ENCODE measurements around the gene PFN2. TPM values are rescaled to one million over a fixed set of nuclear protein-coding genes. Genes with fewer than 3 reads are reported as not detected.
A peak's percentile ranks its signal among the peaks of the same experiment; 100 is the strongest.

The PFN2 gene, protein sequence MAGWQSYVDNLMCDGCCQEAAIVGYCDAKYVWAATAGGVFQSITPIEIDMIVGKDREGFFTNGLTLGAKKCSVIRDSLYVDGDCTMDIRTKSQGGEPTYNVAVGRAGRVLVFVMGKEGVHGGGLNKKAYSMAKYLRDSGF
- total RNA-seq: 93.2 TPM
- 253 TPM for polyA plus RNA-seq (ENCODE audit: insufficient read depth, low read depth, low replicate concordance)
- long read RNA-seq, donor 1, transcript PFN2-201 (3 exons, 2,261 nt): minor isoform, 13 of 134 reads
- long read RNA-seq, donor 1, transcript PFN2-203 (3 exons, 1,780 nt): major isoform, 109 of 134 reads
- long read RNA-seq, donor 1, partial matches to known transcripts: 7 of 134 reads
- long read RNA-seq, donor 1, other reads (novel, unspliced or antisense): 0 of 134 reads
- long read RNA-seq, donor 2, transcript PFN2-201 (3 exons, 2,261 nt): minor isoform, 22 of 127 reads
- long read RNA-seq, donor 2, transcript PFN2-203 (3 exons, 1,780 nt): major isoform, 98 of 127 reads
- long read RNA-seq, donor 2, partial matches to known transcripts: 0 of 127 reads
- long read RNA-seq, donor 2, other reads (novel, unspliced or antisense): 0 of 127 reads
- long read RNA-seq, donor 3, transcript PFN2-201 (3 exons, 2,261 nt): minor isoform, 23 of 128 reads
- long read RNA-seq, donor 3, transcript PFN2-203 (3 exons, 1,780 nt): major isoform, 99 of 128 reads
- long read RNA-seq, donor 3, partial matches to known transcripts: 0 of 128 reads
- long read RNA-seq, donor 3, other reads (novel, unspliced or antisense): 0 of 128 reads
- long read RNA-seq, donor 4, transcript PFN2-201 (3 exons, 2,261 nt): minor isoform, 11 of 104 reads
- long read RNA-seq, donor 4, transcript PFN2-203 (3 exons, 1,780 nt): major isoform, 68 of 104 reads
- long read RNA-seq, donor 4, partial matches to known transcripts: 20 of 104 reads
- long read RNA-seq, donor 4, other reads (novel, unspliced or antisense): 0 of 104 reads
- long read RNA-seq, donor 5, transcript PFN2-203 (3 exons, 1,780 nt): major isoform, 15 of 16 reads
- long read RNA-seq, donor 5, partial matches to known transcripts: 0 of 16 reads
- long read RNA-seq, donor 5, other reads (novel, unspliced or antisense): 0 of 16 reads
- long read RNA-seq, donor 6, transcript PFN2-203 (3 exons, 1,780 nt): major isoform, 160 of 204 reads
- long read RNA-seq, donor 6, transcript PFN2-201 (3 exons, 2,261 nt): minor isoform, 36 of 204 reads
- long read RNA-seq, donor 6, partial matches to known transcripts: 6 of 204 reads
- long read RNA-seq, donor 6, other reads (novel, unspliced or antisense): 0 of 204 reads
- long read RNA-seq, donor 7, transcript PFN2-203 (3 exons, 1,780 nt): major isoform, 52 of 75 reads
- long read RNA-seq, donor 7, transcript PFN2-201 (3 exons, 2,261 nt): minor isoform, 12 of 75 reads
- long read RNA-seq, donor 7, partial matches to known transcripts: 2 of 75 reads
- long read RNA-seq, donor 7, other reads (novel, unspliced or antisense): 8 of 75 reads
- long read RNA-seq, donor 8, transcript PFN2-203 (3 exons, 1,780 nt): major isoform, 108 of 132 reads
- long read RNA-seq, donor 8, transcript PFN2-201 (3 exons, 2,261 nt): minor isoform, 15 of 132 reads
- long read RNA-seq, donor 8, partial matches to known transcripts: 5 of 132 reads
- long read RNA-seq, donor 8, other reads (novel, unspliced or antisense): 0 of 132 reads
- long read RNA-seq, donor 9, transcript PFN2-201 (3 exons, 2,261 nt): minor isoform, 19 of 72 reads
- long read RNA-seq, donor 9, transcript PFN2-203 (3 exons, 1,780 nt): major isoform, 53 of 72 reads
- long read RNA-seq, donor 9, partial matches to known transcripts: 0 of 72 reads
- long read RNA-seq, donor 9, other reads (novel, unspliced or antisense): 0 of 72 reads
- long read RNA-seq, donor 10, transcript PFN2-203 (3 exons, 1,780 nt): major isoform, 98 of 134 reads
- long read RNA-seq, donor 10, transcript PFN2-201 (3 exons, 2,261 nt): minor isoform, 14 of 134 reads
- long read RNA-seq, donor 10, partial matches to known transcripts: 11 of 134 reads
- long read RNA-seq, donor 10, other reads (novel, unspliced or antisense): 5 of 134 reads

DNA sequence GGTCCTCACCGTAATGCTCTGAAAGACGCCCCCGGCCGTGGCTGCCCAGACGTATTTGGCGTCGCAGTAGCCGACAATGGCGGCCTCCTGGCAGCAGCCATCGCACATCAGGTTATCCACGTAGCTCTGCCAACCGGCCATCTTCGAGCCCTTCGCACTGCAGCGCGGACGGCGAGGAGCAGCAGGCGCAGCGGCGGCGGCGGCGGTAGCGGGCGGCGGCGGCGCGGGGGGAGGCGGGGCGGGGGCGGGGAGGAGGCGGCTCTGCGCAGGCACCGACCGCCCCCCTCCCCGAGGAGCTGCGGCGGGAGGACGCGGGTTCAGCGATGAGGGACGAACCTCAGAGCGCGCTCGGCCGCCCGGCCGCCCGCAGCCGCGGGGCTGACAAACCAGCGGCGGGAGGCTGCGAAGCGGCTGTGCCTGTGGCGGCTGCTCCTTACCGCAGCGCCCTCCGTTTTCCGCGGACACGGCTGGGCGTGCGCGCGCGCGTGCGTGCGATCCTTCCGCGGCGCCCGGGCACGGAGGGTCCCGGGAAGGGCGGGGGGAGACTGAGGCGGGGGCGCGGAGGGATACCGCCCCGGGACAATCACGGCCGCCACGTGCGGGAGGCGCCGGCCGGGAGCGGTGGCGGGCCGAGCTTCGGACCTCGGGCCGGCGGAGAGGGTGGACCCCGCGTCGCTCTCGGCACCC lies at the start of gene PFN2:
PFN2 (minus strand) TSS at position 180 of the 687 bp plus-strand sequence; CDS start at position 141, 39 bp downstream.
- DNase-seq (peak; percentile 88 to 94 (median 92)), FAIRE-seq (no peak)
- intact Hi-C loops (cut with DNase I): no loop called here
- H3K9ac ChIP-seq (ENCODE audit: low read length in 3 of 3): peak within 1 kb of the TSS; percentile 74 to 90 (median 77)
- TF ChIP-seq, protein P1, sequence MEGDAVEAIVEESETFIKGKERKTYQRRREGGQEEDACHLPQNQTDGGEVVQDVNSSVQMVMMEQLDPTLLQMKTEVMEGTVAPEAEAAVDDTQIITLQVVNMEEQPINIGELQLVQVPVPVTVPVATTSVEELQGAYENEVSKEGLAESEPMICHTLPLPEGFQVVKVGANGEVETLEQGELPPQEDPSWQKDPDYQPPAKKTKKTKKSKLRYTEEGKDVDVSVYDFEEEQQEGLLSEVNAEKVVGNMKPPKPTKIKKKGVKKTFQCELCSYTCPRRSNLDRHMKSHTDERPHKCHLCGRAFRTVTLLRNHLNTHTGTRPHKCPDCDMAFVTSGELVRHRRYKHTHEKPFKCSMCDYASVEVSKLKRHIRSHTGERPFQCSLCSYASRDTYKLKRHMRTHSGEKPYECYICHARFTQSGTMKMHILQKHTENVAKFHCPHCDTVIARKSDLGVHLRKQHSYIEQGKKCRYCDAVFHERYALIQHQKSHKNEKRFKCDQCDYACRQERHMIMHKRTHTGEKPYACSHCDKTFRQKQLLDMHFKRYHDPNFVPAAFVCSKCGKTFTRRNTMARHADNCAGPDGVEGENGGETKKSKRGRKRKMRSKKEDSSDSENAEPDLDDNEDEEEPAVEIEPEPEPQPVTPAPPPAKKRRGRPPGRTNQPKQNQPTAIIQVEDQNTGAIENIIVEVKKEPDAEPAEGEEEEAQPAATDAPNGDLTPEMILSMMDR (IDR thresholded peaks at IDR 0.05; ENCODE audit: borderline replicate concordance, extremely low read depth, insufficient read depth): no peak
- H3K27ac ChIP-seq (ENCODE audit: low read depth in 2 of 2, low read length in 2 of 2): peak within 1 kb of the TSS; percentile 87 to 93
- peaks cover 0 to 20% (median 11%) of the 10 kb centered on the region in 3 donors for H3K4me1 ChIP-seq (ENCODE audit: control insufficient read depth in 2 of 3, insufficient read depth in 2 of 3, low read depth in 1 of 3, low read length in 3 of 3)
- H3K36me3 ChIP-seq (ENCODE audit: control insufficient read depth in 2 of 3, insufficient read depth in 3 of 3, low read length in 3 of 3): peaks cover 0 to 4% (median 0%) of the 10 kb centered on the region in 3 donors
- H3K4me3 ChIP-seq (ENCODE audit: low read length in 3 of 3): peak within 1 kb of the TSS; percentile 77 to 93 (median 85)
- H3K9me3 ChIP-seq (ENCODE audit: control insufficient read depth in 2 of 3, insufficient read depth in 1 of 3, low read length in 3 of 3): no peaks in the 10 kb centered on the region
- H3K27me3 ChIP-seq (ENCODE audit: control insufficient read depth, insufficient read depth, low read length): no peaks in the 10 kb centered on the region

DNA sequence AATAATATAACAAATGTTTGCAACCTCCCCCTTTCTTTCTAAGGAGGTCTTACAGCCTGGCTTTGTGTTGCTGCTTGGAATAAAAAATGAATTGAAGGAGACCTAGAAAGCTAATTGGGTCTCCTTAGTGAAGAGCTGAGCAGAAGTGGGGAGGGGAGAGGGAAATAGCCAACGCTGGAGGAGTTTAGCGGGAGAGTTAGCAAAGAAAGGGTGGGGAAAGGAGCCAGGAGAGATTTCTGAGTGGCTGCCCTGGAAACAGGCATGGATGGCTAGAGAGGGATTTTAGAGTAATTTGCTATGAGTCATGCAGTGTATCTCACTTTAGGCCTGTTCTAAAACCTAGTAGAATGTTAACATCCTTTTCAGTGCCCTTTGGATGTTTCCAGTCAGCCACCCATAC lies 45.2 kb upstream of the PFN2 start:
- intact Hi-C loops (cut with DNase I): no loop called here
- Histone ChIP-seq H3K36me3 (ENCODE audit: control insufficient read depth in 2 of 3, insufficient read depth in 3 of 3, low read length in 3 of 3) (no peaks in the 10 kb centered on the region), H3K27ac (ENCODE audit: low read depth in 2 of 2, low read length in 2 of 2) (no peak overlapping the region), H3K27me3 (ENCODE audit: control insufficient read depth, insufficient read depth, low read length) (no peaks in the 10 kb centered on the region), H3K4me1 (ENCODE audit: control insufficient read depth in 2 of 3, insufficient read depth in 2 of 3, low read depth in 1 of 3, low read length in 3 of 3) (no peaks in the 10 kb centered on the region), H3K9me3 (ENCODE audit: control insufficient read depth in 2 of 3, insufficient read depth in 1 of 3, low read length in 3 of 3) (no peaks in the 10 kb centered on the region), H3K9ac (ENCODE audit: low read length in 3 of 3) (no peak overlapping the region), H3K4me3 (ENCODE audit: low read length in 3 of 3) (no peak overlapping the region)
- TF ChIP-seq, protein P1 (IDR thresholded peaks at IDR 0.05; ENCODE audit: borderline replicate concordance, extremely low read depth, insufficient read depth): no peak
- FAIRE-seq (no peak), DNase-seq (peak in 1 of 5 donors; percentile 19)

Measured in kidney (tissue), 22 donors.